Measurements from ENCODE around the gene BMAL1.

GRCh38 chr11:13249992-13250391, 27.6 kb upstream of the BMAL1 start:
- TF ChIP-seq CTCF (IDR thresholded peaks at IDR 0.05) (peak; percentile 27), EZH2phosphoT487 (IDR thresholded peaks at IDR 0.05) (no peak), EZH2 (IDR thresholded peaks at IDR 0.05) (no peak)

Data from neural progenitor cell (in vitro differentiated cells).